Psoas muscle (tissue), 8 donors: ENCODE results near the gene C8B. TPM values are rescaled to one million over a fixed set of nuclear protein-coding genes. Genes with fewer than 3 reads are reported as not detected.

Experiments
- ATAC-seq, 4 donors: fragments of 200-7000 bp; cut with Tn5 transposase; one replicate each; pipeline ENCODE4 v1.9.1; 2020; ENCODE audit warnings: moderate library complexity in 3 of 4, mild to moderate bottlenecking in 2 of 4
- DNase-seq, 2 donors: peaks; one replicate each; pipeline ENCODE4 v3.0.0-alpha.2; 2020
- H3K27ac ChIP-seq: fragments of 200-600 bp; one replicate; pipeline ENCODE4 v1.8.0; 2022
- H3K27me3 ChIP-seq, 3 donors: fragments of 200-600 bp in 1 of 3; one replicate each; pipeline versions ENCODE4 v1.6.1 to v1.8.0; 2013 to 2022; ENCODE audit warnings: low read length in 2 of 3, mild to moderate bottlenecking in 2 of 3, moderate library complexity in 1 of 3; ENCODE audit not compliant: insufficient read depth in 3 of 3
- H3K36me3 ChIP-seq, 2 donors: fragments of 200-600 bp in 1 of 2; one replicate each; pipeline versions ENCODE4 v1.6.1 to v1.8.0; 2013 to 2022; ENCODE audit warnings: low read depth in 1 of 2, mild to moderate bottlenecking in 1 of 2, moderate library complexity in 1 of 2; ENCODE audit not compliant: insufficient read depth in 1 of 2
- H3K4me1 ChIP-seq: fragments of 200-600 bp; one replicate; pipeline ENCODE4 v1.8.0; 2022
- H3K4me3 ChIP-seq: fragments of 200-600 bp; one replicate; pipeline ENCODE4 v1.8.0; 2022; ENCODE audit warnings: mild to moderate bottlenecking
- H3K9me3 ChIP-seq: fragments of 200-600 bp; one replicate; pipeline ENCODE4 v1.8.0; 2022
- whole genome bisulfite sequencing, 3 donors: extraction: QIAGEN DNeasy Blood & Tissue Kit; methylation state at CpG; one replicate each; pipeline versions ENCODE4 v1.1.6 to v1.1.7; 2013; 5-methylcytosine and 5-hydroxymethylcytosine counted together
- intact Hi-C, 2 donors: fragments of 100-400 bp; cut with DNase I; formaldehyde crosslinking; loops; one replicate each; pipeline versions ENCODE4 v1.11.0 to v1.14.2; 2022
- polyA plus RNA-seq, 3 donors: library from polyadenylated mRNA; stranded (reverse); fragments of 200-250 nt; gene quantifications; one replicate each; pipeline ENCODE4 v1.2.3, GENCODE V29; 2013
- total RNA-seq, 4 donors: library from RNA; stranded (reverse); fragmentation: NEBNext Ultra II Directional in 2 of 4; extraction: Animal tissue kit (Norgen Biotek cat#: 25700) in 2 of 4; gene quantifications; one replicate each; pipeline versions ENCODE4 v1.2.1 to v1.2.4, GENCODE V29; 2021 to 2023
- TF ChIP-seq, protein P1 (sequence below): fragments of 200-600 bp; IDR thresholded peaks from one replicate; pipeline ENCODE4 v1.8.0; 2022; ENCODE audit warnings: antibody characterized with exemption
- donor health status: healthy with polysubstance abuse.
- donor health status: DM: no; HTN: no; CAD: no; lungs with moderate emphysema.
- donor health status: Bipolar disorder and iron deficiency.
- donor health status: healthy.
- donor health status: DM: yes; HTN: yes; CAD: no.
- donor health status: DM: no; HTN: no; CAD: no.
- donor health status: DM: no; HTN: no; CAD: no.
- donor health status: DM: yes; HTN: yes; CAD: no.

The C8B gene
- total and polyA plus RNA-seq, 7 donors: not detected

DNA sequence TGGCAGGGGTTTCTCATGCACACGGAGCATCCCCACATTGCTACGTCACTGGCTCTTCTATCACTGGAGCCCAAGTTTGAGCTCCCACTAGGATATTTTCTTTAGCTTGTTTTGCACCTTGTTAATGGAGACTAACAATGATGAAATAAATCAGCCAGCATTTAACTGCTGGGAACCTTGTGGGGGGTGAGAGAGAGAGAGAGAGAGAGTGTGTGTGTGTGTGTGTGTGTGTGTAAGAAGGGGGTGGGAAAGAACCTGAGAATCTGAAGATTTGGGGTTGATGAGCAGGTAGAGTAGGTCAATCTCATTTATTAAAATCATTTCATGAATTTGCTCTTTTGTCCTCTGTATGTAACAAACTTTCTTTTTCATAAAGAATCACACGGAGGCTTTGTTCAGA, 624 bp downstream of the C8B start:
- WGBS, 3 donors: 66 to 81% (median 80%) methylated on average over 3 of the region's 3 CpGs
- Histone ChIP-seq H3K9me3 (no peaks in the 10 kb centered on the region), H3K4me1 (no peaks in the 10 kb centered on the region), H3K27me3 (no peaks in the 10 kb centered on the region), H3K27ac (no peak overlapping the region), H3K36me3 (no peaks in the 10 kb centered on the region), H3K4me3 (no peak overlapping the region)
- intact Hi-C loops: no loop called here
- ATAC-seq (no peak), DNase-seq (no peak)
- TF ChIP-seq, protein P1, sequence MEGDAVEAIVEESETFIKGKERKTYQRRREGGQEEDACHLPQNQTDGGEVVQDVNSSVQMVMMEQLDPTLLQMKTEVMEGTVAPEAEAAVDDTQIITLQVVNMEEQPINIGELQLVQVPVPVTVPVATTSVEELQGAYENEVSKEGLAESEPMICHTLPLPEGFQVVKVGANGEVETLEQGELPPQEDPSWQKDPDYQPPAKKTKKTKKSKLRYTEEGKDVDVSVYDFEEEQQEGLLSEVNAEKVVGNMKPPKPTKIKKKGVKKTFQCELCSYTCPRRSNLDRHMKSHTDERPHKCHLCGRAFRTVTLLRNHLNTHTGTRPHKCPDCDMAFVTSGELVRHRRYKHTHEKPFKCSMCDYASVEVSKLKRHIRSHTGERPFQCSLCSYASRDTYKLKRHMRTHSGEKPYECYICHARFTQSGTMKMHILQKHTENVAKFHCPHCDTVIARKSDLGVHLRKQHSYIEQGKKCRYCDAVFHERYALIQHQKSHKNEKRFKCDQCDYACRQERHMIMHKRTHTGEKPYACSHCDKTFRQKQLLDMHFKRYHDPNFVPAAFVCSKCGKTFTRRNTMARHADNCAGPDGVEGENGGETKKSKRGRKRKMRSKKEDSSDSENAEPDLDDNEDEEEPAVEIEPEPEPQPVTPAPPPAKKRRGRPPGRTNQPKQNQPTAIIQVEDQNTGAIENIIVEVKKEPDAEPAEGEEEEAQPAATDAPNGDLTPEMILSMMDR: no peak

DNA sequence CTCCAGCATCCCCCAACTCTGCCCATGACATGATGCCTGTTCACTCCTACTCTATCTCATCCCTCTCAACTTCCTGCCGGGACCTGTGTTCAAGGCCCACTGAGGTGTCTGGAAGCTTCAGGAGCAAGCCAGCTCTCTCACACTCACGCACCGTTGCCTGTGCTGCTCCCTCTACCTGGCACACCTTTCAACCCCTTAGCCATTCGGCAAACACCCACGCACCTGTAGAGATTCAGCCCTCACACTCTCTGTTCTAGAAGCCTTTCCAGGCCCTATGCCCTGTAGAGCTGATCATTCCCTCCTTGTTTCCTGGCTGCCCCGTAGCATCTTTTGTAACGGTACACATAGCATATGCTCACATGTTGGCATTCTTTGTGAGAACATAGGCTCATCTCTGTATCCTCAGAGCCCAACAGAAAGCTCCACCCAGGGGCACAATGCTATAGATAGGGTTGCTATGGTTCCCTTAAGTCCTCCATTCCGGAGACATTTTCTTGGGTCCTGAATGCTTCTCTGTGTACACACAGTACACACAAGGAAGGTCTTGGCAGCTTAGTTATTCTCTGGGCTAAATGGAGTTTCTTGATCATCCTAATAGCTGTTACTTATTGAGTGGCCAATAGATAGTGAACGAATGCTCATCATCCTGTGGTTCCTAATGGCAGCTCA, 1.3 kb downstream of the C8B start:
- Histone ChIP-seq H3K4me3 (no peak overlapping the region), H3K9me3 (no peaks in the 10 kb centered on the region), H3K4me1 (no peaks in the 10 kb centered on the region), H3K27ac (no peak overlapping the region), H3K36me3 (no peaks in the 10 kb centered on the region), H3K27me3 (no peaks in the 10 kb centered on the region)
- TF ChIP-seq, protein P1: no peak
- ATAC-seq: no peak
- no peak for DNase-seq
- 91% methylated on average over 9 of the region's 9 CpGs for WGBS, 3 donors
- intact Hi-C loops: no loop called here

- intact Hi-C loops: no loop called here
- Histone ChIP-seq H3K27me3 (no peaks in the 10 kb centered on the region), H3K27ac (no peak overlapping the region), H3K9me3 (no peaks in the 10 kb centered on the region), H3K4me1 (no peaks in the 10 kb centered on the region), H3K4me3 (no peak overlapping the region), H3K36me3 (no peaks in the 10 kb centered on the region)
- DNase-seq (no peak), ATAC-seq (no peak)
- 81 to 83% (median 82%) methylated on average over 4 of the region's 4 CpGs for WGBS, 3 donors
- TF ChIP-seq, protein P1: no peak
Observed at GRCh38 chr1:56963667-56964066, 2.1 kb downstream of the C8B start.

DNA sequence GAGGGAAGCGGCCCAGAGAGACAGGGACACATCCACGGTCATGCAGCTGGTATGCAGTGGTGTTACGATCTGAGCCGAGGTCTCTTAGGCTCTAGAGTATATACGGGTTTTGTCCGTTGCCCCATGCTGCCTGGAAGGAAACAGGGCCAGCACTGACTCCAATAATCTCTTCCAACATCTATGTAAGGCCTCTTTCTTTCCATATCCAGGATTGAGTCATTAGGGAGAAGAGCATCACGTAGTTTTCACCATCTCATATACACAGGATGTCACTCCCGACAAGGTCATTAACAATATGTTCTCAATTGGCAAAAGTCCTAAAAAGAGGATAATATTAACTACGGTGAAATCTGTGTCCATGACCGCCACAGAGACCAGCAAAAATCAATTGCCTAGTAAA, 4.4 kb downstream of the C8B start:
- DNase-seq: no peak
- intact Hi-C loops: no loop called here
- TF ChIP-seq, protein P1: no peak
- Histone ChIP-seq H3K27me3 (no peaks in the 10 kb centered on the region), H3K4me3 (no peak overlapping the region), H3K27ac (no peak overlapping the region), H3K4me1 (no peaks in the 10 kb centered on the region), H3K36me3 (no peaks in the 10 kb centered on the region), H3K9me3 (no peaks in the 10 kb centered on the region)
- 60 to 66% (median 61%) methylated on average over 10 of the region's 10 CpGs for WGBS, 3 donors
- no peak for ATAC-seq

DNA sequence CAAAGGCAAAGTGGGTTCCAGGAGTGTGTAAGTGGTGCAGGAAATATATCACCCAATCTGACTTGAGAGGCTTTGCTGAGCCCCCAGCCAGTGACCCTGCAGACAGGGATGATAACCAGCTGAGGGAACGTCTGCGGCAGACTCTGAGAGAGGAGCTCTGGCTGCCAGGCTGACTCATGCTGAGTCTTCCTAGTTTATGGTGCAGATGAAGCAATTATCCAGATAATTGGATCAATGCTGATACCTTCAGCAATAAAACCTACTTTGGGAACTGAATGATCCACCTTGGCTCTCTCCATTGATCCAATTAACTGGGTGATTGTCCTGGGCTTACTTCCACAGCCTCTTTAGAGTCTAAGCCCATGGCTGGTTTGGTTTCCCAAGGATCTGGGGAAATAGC, 7.3 kb downstream of the C8B start:
- Histone ChIP-seq H3K4me3 (no peak overlapping the region), H3K4me1 (no peaks in the 10 kb centered on the region), H3K36me3 (no peaks in the 10 kb centered on the region), H3K27ac (no peak overlapping the region), H3K9me3 (no peaks in the 10 kb centered on the region), H3K27me3 (no peaks in the 10 kb centered on the region)
- 66 to 79% (median 69%) methylated on average over 2 of the region's 2 CpGs for WGBS, 3 donors
- intact Hi-C loops: no loop called here
- DNase-seq (no peak), ATAC-seq (no peak)
- TF ChIP-seq, protein P1: no peak
